Activated CD8-positive, alpha-beta memory T cell treated with anti-CD3 and anti-CD28 coated beads for 1 hour (primary cell): ENCODE results near the gene USP35.

Experiments used
- DNase-seq, 2 donors: peaks; one replicate each; pipeline ENCODE4 v3.0.0-alpha.2; 2020; ENCODE audit warnings: low read depth in 1 of 2; ENCODE audit errors: extremely low read depth in 1 of 2

Gene USP35

DNA sequence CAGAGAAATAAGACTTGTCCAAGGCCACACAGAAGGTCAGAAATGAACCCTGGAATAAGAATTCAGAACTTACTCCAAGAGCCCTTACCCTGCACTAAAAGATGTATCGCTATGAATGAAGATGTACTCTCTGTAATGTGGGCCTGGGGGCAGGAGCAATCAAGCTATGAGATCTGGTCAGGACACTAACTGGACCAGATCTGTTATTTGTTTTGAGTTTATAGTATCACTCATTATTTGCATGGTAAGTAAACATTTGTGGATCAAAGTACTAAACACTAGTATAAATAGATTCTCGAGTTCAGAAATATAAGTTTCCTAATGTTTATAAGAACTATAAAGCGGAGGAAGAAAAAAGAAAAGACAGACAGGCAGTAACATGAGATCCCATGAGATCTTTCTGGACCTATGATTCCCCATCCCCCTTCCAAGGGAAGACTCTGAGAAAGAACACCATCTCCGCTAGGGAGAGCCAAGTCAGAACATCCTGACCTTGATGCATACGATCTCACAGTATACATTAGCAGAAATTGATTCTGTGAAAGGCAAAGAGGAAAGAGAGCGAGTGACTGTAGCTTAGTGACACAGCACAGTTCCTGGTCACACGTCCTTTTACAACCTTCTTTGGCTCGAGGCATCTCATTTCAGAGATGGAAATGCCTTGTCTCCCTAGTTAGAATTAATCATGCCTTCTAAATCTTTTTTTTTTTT is 71.2 kb downstream of the USP35 start:
- no peak for DNase-seq

DNA sequence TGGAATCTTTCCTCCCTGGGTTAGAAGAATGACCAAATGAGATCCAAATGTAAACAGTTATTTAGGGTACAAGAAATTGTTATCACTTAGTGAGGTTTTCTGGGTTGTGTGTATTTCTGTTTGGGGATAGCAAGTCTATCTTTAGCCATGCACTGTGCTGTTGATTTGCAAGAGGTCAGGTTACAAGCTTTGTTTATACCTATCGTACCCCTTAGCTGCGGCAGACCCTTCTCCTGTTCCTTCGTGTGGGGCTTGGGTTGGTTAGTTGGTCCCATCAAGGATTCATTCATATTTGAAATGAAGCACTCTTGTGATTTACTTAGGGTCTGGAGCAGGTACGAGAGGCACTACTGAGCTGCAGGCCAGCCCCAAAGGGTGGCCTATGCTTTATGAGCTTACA is 72.6 kb downstream of the USP35 start:
- no peak for DNase-seq

GRCh38 chr11:78261828-78262227 is 73.1 kb downstream of the USP35 start:
- DNase-seq = no peak

DNA sequence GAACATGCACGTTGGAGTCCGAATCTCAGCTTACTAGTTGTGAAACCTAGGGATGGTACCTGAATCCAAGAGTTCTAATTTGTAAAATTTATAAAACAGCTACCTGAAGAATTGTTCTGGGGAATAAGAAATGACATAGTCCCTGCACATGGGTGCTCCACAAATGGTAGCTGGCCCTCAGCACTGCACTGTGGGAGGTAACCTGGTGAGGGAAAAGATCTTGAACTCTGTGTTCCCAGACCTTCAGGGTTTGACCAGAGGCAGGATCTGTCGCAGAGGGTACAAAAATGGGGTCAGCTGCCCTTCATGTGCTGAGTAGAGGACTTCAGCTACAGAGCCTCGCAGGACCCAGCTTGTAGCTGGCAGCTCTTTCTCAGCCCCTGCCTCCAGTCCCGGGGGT is 73.5 kb downstream of the USP35 start:
- no peak for DNase-seq

DNA sequence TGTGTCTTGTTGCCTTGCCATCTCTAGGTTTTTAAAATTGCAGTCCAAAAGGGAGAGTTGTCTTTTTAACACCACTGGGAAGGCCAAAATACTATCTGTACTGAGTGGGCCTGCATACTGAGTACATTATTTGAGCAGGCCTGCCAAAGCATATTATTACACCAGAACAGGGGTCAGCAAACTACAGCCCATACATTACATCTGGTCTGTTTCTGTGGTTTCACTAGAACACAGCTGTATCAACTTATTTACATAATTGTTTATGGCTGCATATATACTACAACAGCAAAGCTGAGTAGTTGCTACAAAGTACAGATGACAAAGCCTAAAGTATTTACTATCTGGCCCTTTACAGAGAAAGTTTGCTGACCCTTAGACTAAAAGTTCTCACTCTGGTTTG is 74.0 kb downstream of the USP35 start:
- no peak for DNase-seq
